Neural progenitor cell (in vitro differentiated cells): ENCODE measurements around the gene MTMR12.

Experiments used
- EZH2 ChIP-seq: fragments of 200-600 bp; sonication (generic); IDR thresholded peaks from 2 replicates; pipeline ENCODE4 v1.6.1; 2017; ENCODE audit warnings: antibody characterized with exemption, mild to moderate bottlenecking, moderate library complexity
- TF ChIP-seq, protein P1 (sequence below): fragments of 200-600 bp; sonication (generic); IDR thresholded peaks from 2 replicates; pipeline ENCODE4 v1.5.1; 2017; ENCODE audit warnings: antibody characterized with exemption, mild to moderate bottlenecking

DNA sequence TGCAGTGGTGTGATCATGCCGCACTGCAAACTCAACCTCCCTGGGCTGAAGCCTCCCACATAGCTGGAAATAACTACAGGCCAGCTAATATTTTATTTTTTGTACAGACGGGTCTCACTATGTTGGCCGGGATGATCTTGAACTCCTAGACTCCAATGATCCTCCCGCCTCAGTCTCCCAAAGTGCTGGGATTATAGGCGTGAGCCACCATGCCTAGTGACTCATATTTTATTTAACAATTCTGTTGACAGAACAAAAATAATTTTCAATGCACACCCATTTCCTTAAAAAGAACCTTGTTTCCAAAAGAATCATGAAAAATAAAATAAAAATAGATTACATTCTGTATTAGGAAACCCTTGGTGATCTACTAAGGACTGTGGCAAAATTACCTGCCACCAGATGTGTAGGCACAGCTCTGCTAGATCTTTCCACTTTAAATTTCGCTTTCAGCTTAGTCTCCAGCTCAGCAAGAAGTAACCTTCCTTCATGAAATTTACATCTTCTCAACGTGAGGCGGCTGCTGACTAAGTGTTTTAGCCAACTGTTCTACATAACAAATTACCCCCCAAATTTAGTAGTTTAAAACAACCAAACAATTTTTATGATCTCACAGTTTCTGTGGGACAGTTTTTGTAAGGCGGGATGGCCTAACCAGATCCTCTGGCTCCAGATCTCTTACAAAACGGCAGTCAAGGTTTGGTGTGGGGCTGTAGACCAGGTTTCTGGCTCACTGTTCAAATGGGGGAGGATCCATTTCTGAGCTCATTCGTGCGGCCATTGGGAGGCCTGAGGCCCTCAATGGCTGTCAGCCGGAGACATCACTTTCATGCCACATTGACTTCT lies 106.0 kb downstream of the MTMR12 start:
- TF ChIP-seq, protein P1, sequence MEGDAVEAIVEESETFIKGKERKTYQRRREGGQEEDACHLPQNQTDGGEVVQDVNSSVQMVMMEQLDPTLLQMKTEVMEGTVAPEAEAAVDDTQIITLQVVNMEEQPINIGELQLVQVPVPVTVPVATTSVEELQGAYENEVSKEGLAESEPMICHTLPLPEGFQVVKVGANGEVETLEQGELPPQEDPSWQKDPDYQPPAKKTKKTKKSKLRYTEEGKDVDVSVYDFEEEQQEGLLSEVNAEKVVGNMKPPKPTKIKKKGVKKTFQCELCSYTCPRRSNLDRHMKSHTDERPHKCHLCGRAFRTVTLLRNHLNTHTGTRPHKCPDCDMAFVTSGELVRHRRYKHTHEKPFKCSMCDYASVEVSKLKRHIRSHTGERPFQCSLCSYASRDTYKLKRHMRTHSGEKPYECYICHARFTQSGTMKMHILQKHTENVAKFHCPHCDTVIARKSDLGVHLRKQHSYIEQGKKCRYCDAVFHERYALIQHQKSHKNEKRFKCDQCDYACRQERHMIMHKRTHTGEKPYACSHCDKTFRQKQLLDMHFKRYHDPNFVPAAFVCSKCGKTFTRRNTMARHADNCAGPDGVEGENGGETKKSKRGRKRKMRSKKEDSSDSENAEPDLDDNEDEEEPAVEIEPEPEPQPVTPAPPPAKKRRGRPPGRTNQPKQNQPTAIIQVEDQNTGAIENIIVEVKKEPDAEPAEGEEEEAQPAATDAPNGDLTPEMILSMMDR, result no peak
- no peak for TF ChIP-seq EZH2
